Osteocyte (in vitro differentiated cells): ENCODE data around the gene CPB1. TPM values are rescaled to one million over a fixed set of nuclear protein-coding genes. Genes with fewer than 3 reads are reported as not detected.

Experiments
- DNase-seq: peaks from one replicate; pipeline ENCODE4 v3.0.0; 2021; ENCODE audit warnings: mixed read lengths; ENCODE audit not compliant: unreplicated experiment; ENCODE audit errors: extremely low spot score
- H3K27ac Mint-ChIP-seq: one replicate; pipeline ENCODE4 v1.8.0; 2021; ENCODE audit warnings: mild to moderate bottlenecking, mixed read lengths; ENCODE audit not compliant: unreplicated experiment
- H3K27me3 Mint-ChIP-seq: one replicate; pipeline ENCODE4 v1.8.0; 2021; ENCODE audit warnings: mixed read lengths; ENCODE audit not compliant: unreplicated experiment
- H3K36me3 Mint-ChIP-seq: one replicate; pipeline ENCODE4 v1.8.0; 2021; ENCODE audit warnings: mixed read lengths; ENCODE audit not compliant: unreplicated experiment
- H3K4me1 Mint-ChIP-seq: one replicate; pipeline ENCODE4 v1.8.0; 2021; ENCODE audit warnings: mixed read lengths; ENCODE audit not compliant: unreplicated experiment
- H3K4me3 Mint-ChIP-seq: one replicate; pipeline ENCODE4 v1.8.0; 2021; ENCODE audit warnings: mild to moderate bottlenecking, moderate library complexity, mixed read lengths; ENCODE audit not compliant: unreplicated experiment
- H3K9me3 Mint-ChIP-seq: one replicate; pipeline ENCODE4 v1.8.0; 2021; ENCODE audit warnings: mixed read lengths; ENCODE audit not compliant: unreplicated experiment
- CTCF ChIP-seq: fragments of 200-600 bp; sonication (generic); IDR thresholded peaks from 2 replicates; pipeline ENCODE4 v1.5.0; 2021; ENCODE audit warnings: antibody characterized with exemption, mild to moderate bottlenecking, moderate library complexity
- total RNA-seq: library from RNA; stranded (reverse); gene quantifications from 2 replicates; pipeline ENCODE4 v1.2.1, GENCODE V29; 2021

The CPB1 gene
- total RNA-seq, 1 donor from 2014 or later, result not detected

- no peak for DNase-seq
- no peak for TF ChIP-seq CTCF
- no peak overlapping the region for H3K27ac Mint-ChIP-seq
- H3K27me3 Mint-ChIP-seq, result no peaks in the 10 kb centered on the region
- no peak overlapping the region for H3K4me3 Mint-ChIP-seq
- no peaks in the 10 kb centered on the region for H3K9me3 Mint-ChIP-seq
- no peaks in the 10 kb centered on the region for H3K4me1 Mint-ChIP-seq
- no peaks in the 10 kb centered on the region for H3K36me3 Mint-ChIP-seq
Measured at GRCh38 chr3:148829926-148830325, 2.3 kb downstream of the CPB1 start.

- Mint-ChIP-seq H3K36me3 (no peaks in the 10 kb centered on the region), H3K9me3 (no peaks in the 10 kb centered on the region), H3K27me3 (peaks cover 4% of the 10 kb centered on the region), H3K4me3 (no peak overlapping the region), H3K27ac (no peak overlapping the region), H3K4me1 (no peaks in the 10 kb centered on the region)
- TF ChIP-seq CTCF, result no peak
- DNase-seq, result no peak
Measured at GRCh38 chr3:148833223-148833622, 5.6 kb downstream of the CPB1 start.

- H3K9me3 Mint-ChIP-seq, result no peaks in the 10 kb centered on the region
- peaks cover 4% of the 10 kb centered on the region for H3K27me3 Mint-ChIP-seq
- TF ChIP-seq CTCF, result no peak
- DNase-seq, result no peak
- no peaks in the 10 kb centered on the region for H3K36me3 Mint-ChIP-seq
- H3K4me3 Mint-ChIP-seq, result no peak overlapping the region
- no peaks in the 10 kb centered on the region for H3K4me1 Mint-ChIP-seq
- no peak overlapping the region for H3K27ac Mint-ChIP-seq
Measured at GRCh38 chr3:148839805-148840204, 12.2 kb downstream of the CPB1 start.

GRCh38 chr3:148840451-148840850 is 12.8 kb downstream of the CPB1 start:
- H3K36me3 Mint-ChIP-seq, result no peaks in the 10 kb centered on the region
- DNase-seq, result no peak
- no peaks in the 10 kb centered on the region for H3K4me1 Mint-ChIP-seq
- no peak overlapping the region for H3K27ac Mint-ChIP-seq
- H3K4me3 Mint-ChIP-seq, result no peak overlapping the region
- no peaks in the 10 kb centered on the region for H3K9me3 Mint-ChIP-seq
- peaks cover 2% of the 10 kb centered on the region for H3K27me3 Mint-ChIP-seq
- TF ChIP-seq CTCF, result no peak

GRCh38 chr3:148845756-148846395 is 18.3 kb downstream of the CPB1 start:
- H3K36me3 Mint-ChIP-seq, result no peaks in the 10 kb centered on the region
- no peak for DNase-seq
- peaks cover 4% of the 10 kb centered on the region for H3K27me3 Mint-ChIP-seq
- H3K27ac Mint-ChIP-seq, result no peak overlapping the region
- H3K9me3 Mint-ChIP-seq, result no peaks in the 10 kb centered on the region
- no peaks in the 10 kb centered on the region for H3K4me1 Mint-ChIP-seq
- TF ChIP-seq CTCF, result no peak
- H3K4me3 Mint-ChIP-seq, result no peak overlapping the region
